Gastroesophageal sphincter (tissue), 4 donors: ENCODE measurements around the gene ACTL8. TPM values are rescaled to one million over a fixed set of nuclear protein-coding genes. Genes with fewer than 3 reads are reported as not detected.

Experiments
- ATAC-seq: fragments of 150-250 bp; one replicate; pipeline ENCODE4 v1.9.1; 2016; ENCODE audit warnings: mild to moderate bottlenecking, moderate library complexity
- H3K27ac ChIP-seq, 4 donors: fragments of 200-600 bp; sonication (generic) in 3 of 4; 1 replicate in 3 of 4; 2 replicates in 1 of 4; pipeline ENCODE4 v1.5.1; 2016 to 2019
- H3K27me3 ChIP-seq: fragments of 200-600 bp; sonication (generic); one replicate; pipeline ENCODE4 v1.5.1; 2019
- H3K36me3 ChIP-seq, 2 donors: fragments of 200-600 bp; sonication (generic); one replicate each; pipeline ENCODE4 v1.5.1; 2019; ENCODE audit warnings: control low read depth in 1 of 2
- H3K4me1 ChIP-seq, 3 donors: fragments of 200-600 bp; sonication (generic); 1 replicate in 2 of 3; 2 replicates in 1 of 3; pipeline ENCODE4 v1.5.1; 2016 to 2019; ENCODE audit warnings: control low read depth in 2 of 3
- H3K4me3 ChIP-seq, 2 donors: fragments of 200-600 bp; sonication (generic); one replicate each; pipeline ENCODE4 v1.5.1; 2019; ENCODE audit warnings: mild to moderate bottlenecking in 1 of 2, moderate library complexity in 1 of 2
- H3K9me3 ChIP-seq, 3 donors: fragments of 200-600 bp; sonication (generic); one replicate each; pipeline ENCODE4 v1.5.1; 2017 to 2019; ENCODE audit warnings: control low read depth in 2 of 3
- CTCF ChIP-seq, 4 experiments: fragments of 200-600 bp in 2 of 4; fragments of 450-650 bp in 2 of 4; sonication (generic) in 1 of 4; IDR thresholded peaks; one replicate each; pipeline ENCODE4 v1.5.1; 2017 to 2019; ENCODE audit warnings: antibody characterized with exemption in 4 of 4, mild to moderate bottlenecking in 2 of 4, moderate library complexity in 2 of 4
- EP300 ChIP-seq: sonication (generic); formaldehyde crosslinking; IDR thresholded peaks from one replicate; pipeline ENCODE4 v1.6.1; 2017; ENCODE audit warnings: antibody characterized with exemption, mild to moderate bottlenecking
- POLR2A ChIP-seq, 2 donors: fragments of 450-650 bp; IDR thresholded peaks; one replicate each; pipeline ENCODE4 v1.6.1; 2017; ENCODE audit warnings: antibody characterized with exemption in 2 of 2, mild to moderate bottlenecking in 2 of 2, moderate library complexity in 1 of 2
- POLR2AphosphoS5 ChIP-seq: sonication (generic); formaldehyde crosslinking; IDR thresholded peaks from one replicate; pipeline ENCODE4 v1.6.1; 2017; ENCODE audit warnings: antibody characterized with exemption
- WGBS, 2 donors: methylation state at CpG; one replicate each; pipeline ENCODE4 v1.1.5; 2018; ENCODE audit warnings: low coverage in 1 of 2; 5-methylcytosine and 5-hydroxymethylcytosine counted together
- total RNA-seq, 4 donors: library from RNA; depleted of rRNA; stranded (reverse); fragments of >200 nt; gene quantifications; one replicate each; pipeline ENCODE4 v1.1.0, GENCODE V29; 2016

ACTL8 gene
- total RNA-seq, 4 donors from 2014 or later: not detected

- TF ChIP-seq POLR2AphosphoS5 (no peak), CTCF (IDR thresholded peaks at IDR 0.05) (no peak), POLR2A (IDR thresholded peaks at IDR 0.05) (no peak), EP300 (no peak)
- Histone ChIP-seq H3K4me1 (peaks cover 0 to 9% (median 0%) of the 10 kb centered on the region in 3 donors), H3K36me3 (no peaks in the 10 kb centered on the region), H3K27ac (no peak overlapping the region), H3K4me3 (no peak overlapping the region), H3K9me3 (no peaks in the 10 kb centered on the region), H3K27me3 (peaks cover 7% of the 10 kb centered on the region)
- ATAC-seq: no peak
- 57% methylated on average over 1 of the region's 4 CpGs; no CpG with 5 or more reads in 1 of the 2 donors for WGBS, 2 donors
Observed at GRCh38 chr1:17790383-17791054, 35.4 kb downstream of the ACTL8 start.

GRCh38 chr1:17791055-17791390 is 35.9 kb downstream of the ACTL8 start:
- Histone ChIP-seq H3K4me3 (no peak overlapping the region), H3K9me3 (no peaks in the 10 kb centered on the region), H3K27ac (no peak overlapping the region), H3K36me3 (no peaks in the 10 kb centered on the region), H3K27me3 (peaks cover 7% of the 10 kb centered on the region), H3K4me1 (peaks cover 0 to 14% (median 0%) of the 10 kb centered on the region in 3 donors)
- ATAC-seq: no peak
- TF ChIP-seq POLR2A (IDR thresholded peaks at IDR 0.05) (no peak), EP300 (no peak), POLR2AphosphoS5 (no peak), CTCF (IDR thresholded peaks at IDR 0.05) (no peak)
- no CpG with 5 or more reads among the region's 9 CpGs for WGBS, 2 donors

GRCh38 chr1:17791480-17791879 is 36.3 kb downstream of the ACTL8 start:
- H3K4me1 ChIP-seq: peaks cover 0 to 15% (median 0%) of the 10 kb centered on the region in 3 donors
- WGBS, 2 donors: 71% methylated on average over 1 of the region's 7 CpGs; no CpG with 5 or more reads in 1 of the 2 donors
- no peak overlapping the region for H3K4me3 ChIP-seq
- peaks cover 7% of the 10 kb centered on the region for H3K27me3 ChIP-seq
- TF ChIP-seq EP300 (no peak), CTCF (IDR thresholded peaks at IDR 0.05) (no peak), POLR2A (IDR thresholded peaks at IDR 0.05) (no peak), POLR2AphosphoS5 (no peak)
- no peak for ATAC-seq
- H3K27ac ChIP-seq: no peak overlapping the region
- H3K9me3 ChIP-seq: no peaks in the 10 kb centered on the region
- no peaks in the 10 kb centered on the region for H3K36me3 ChIP-seq

- TF ChIP-seq POLR2A (IDR thresholded peaks at IDR 0.05) (no peak), CTCF (IDR thresholded peaks at IDR 0.05) (no peak), EP300 (no peak), POLR2AphosphoS5 (no peak)
- Histone ChIP-seq H3K27me3 (peaks cover 7% of the 10 kb centered on the region), H3K27ac (no peak overlapping the region), H3K36me3 (no peaks in the 10 kb centered on the region), H3K4me1 (peaks cover 0 to 15% (median 0%) of the 10 kb centered on the region in 3 donors), H3K4me3 (no peak overlapping the region), H3K9me3 (no peaks in the 10 kb centered on the region)
- 72 to 81% methylated on average over 3 to 6 of the region's 6 CpGs for WGBS, 2 donors
- ATAC-seq: no peak
Observed at GRCh38 chr1:17792421-17792820, 37.3 kb downstream of the ACTL8 start.
